H9 (cell line): ENCODE results near the gene RABL6. TPM values are rescaled to one million over a fixed set of nuclear protein-coding genes. Genes with fewer than 3 reads are reported as not detected.
A peak's percentile ranks its signal among the peaks of the same experiment; 100 is the strongest.

ENCODE experiments used
- DNase-seq: peaks from one replicate; pipeline ENCODE4 v3.0.0-alpha.2; 2017
- H2AFZ ChIP-seq: one replicate; pipeline ENCODE4 v1.6.1; 2013; ENCODE audit warnings: mild to moderate bottlenecking, low read length, control low read depth, moderate library complexity
- H2AK5ac ChIP-seq: 2 replicates; pipeline ENCODE4 v1.6.1; 2013; ENCODE audit warnings: low read length, control low read depth, mixed read lengths; ENCODE audit not compliant: insufficient read length
- H2BK120ac ChIP-seq: one replicate; pipeline ENCODE4 v1.6.1; 2013; ENCODE audit warnings: low read depth, mild to moderate bottlenecking, low read length, control low read depth, inconsistent platforms; ENCODE audit not compliant: poor library complexity, severe bottlenecking
- H2BK12ac ChIP-seq: 2 replicates; pipeline ENCODE4 v1.6.1; 2013; ENCODE audit warnings: low read length, control low read depth, mixed read lengths, low read depth; ENCODE audit not compliant: insufficient read length
- H2BK15ac ChIP-seq: 2 replicates; pipeline ENCODE4 v1.6.1; 2013; ENCODE audit warnings: low read depth, low read length, control low read depth
- H2BK20ac ChIP-seq: one replicate; pipeline ENCODE4 v1.6.1; 2013; ENCODE audit warnings: low read depth, mild to moderate bottlenecking, low read length, control low read depth, inconsistent platforms; ENCODE audit not compliant: poor library complexity, severe bottlenecking
- H2BK5ac ChIP-seq: 2 replicates; pipeline ENCODE4 v1.6.1; 2013; ENCODE audit warnings: low read length, control low read depth, mixed read lengths; ENCODE audit not compliant: insufficient read length
- H3K14ac ChIP-seq: 2 replicates; pipeline ENCODE4 v1.6.1; 2013; ENCODE audit warnings: low read length, control low read depth; ENCODE audit not compliant: insufficient read depth
- H3K18ac ChIP-seq: 2 replicates; pipeline ENCODE4 v1.6.1; 2013; ENCODE audit warnings: low read depth, mild to moderate bottlenecking, mixed read lengths, low read length, control low read depth; ENCODE audit not compliant: insufficient read length
- H3K23ac ChIP-seq: 2 replicates; pipeline ENCODE4 v1.6.1; 2013; ENCODE audit warnings: low read length, control low read depth, mixed read lengths, low read depth; ENCODE audit not compliant: insufficient read length
- H3K23me2 ChIP-seq: 2 replicates; pipeline ENCODE4 v1.6.1; 2013; ENCODE audit warnings: low read depth, mild to moderate bottlenecking, mixed read lengths, low read length, control low read depth; ENCODE audit not compliant: insufficient read length, poor library complexity, severe bottlenecking
- H3K27ac ChIP-seq: 2 replicates; pipeline ENCODE4 v1.5.1; 2013; ENCODE audit warnings: low read length, control low read depth, mixed read lengths, low read depth; ENCODE audit not compliant: insufficient read length
- H3K27me3 ChIP-seq: 2 replicates; pipeline ENCODE4 v1.6.1; 2013; ENCODE audit warnings: low read length, control low read depth, inconsistent platforms; ENCODE audit not compliant: insufficient read depth
- H3K4ac ChIP-seq: 2 replicates; pipeline ENCODE4 v1.6.1; 2013; ENCODE audit warnings: low read depth, mild to moderate bottlenecking, control low read depth, inconsistent platforms, low read length, moderate library complexity
- H3K4me1 ChIP-seq: 2 replicates; pipeline ENCODE4 v1.6.1; 2013; ENCODE audit warnings: low read length, control low read depth, inconsistent platforms; ENCODE audit not compliant: insufficient read depth
- H3K4me2 ChIP-seq: 2 replicates; pipeline ENCODE4 v1.6.1; 2013; ENCODE audit warnings: low read length, control low read depth, mixed read lengths; ENCODE audit not compliant: insufficient read length, insufficient read depth
- H3K56ac ChIP-seq: 2 replicates; pipeline ENCODE4 v1.6.1; 2013; ENCODE audit warnings: low read depth, mild to moderate bottlenecking, mixed read lengths, low read length, control low read depth; ENCODE audit not compliant: insufficient read length
- H3K79me1 ChIP-seq: 2 replicates; pipeline ENCODE4 v1.6.1; 2013; ENCODE audit warnings: low read depth, mild to moderate bottlenecking, moderate library complexity, low read length, control low read depth, inconsistent platforms; ENCODE audit not compliant: insufficient read depth, poor library complexity, severe bottlenecking
- H3K79me2 ChIP-seq: 2 replicates; pipeline ENCODE4 v1.6.1; 2013; ENCODE audit warnings: low read length, control low read depth, inconsistent platforms; ENCODE audit not compliant: insufficient read depth
- H3K9ac ChIP-seq: 2 replicates; pipeline ENCODE4 v1.6.1; 2013; ENCODE audit warnings: low read length, control low read depth, mixed read lengths; ENCODE audit not compliant: insufficient read length; ENCODE audit errors: extremely low read depth
- H3K9me3 ChIP-seq: one replicate; pipeline ENCODE4 v1.6.1; 2013; ENCODE audit warnings: low read depth, low read length, inconsistent platforms; ENCODE audit not compliant: control insufficient read depth
- H3T11ph ChIP-seq: one replicate; pipeline ENCODE4 v1.6.1; 2013; ENCODE audit warnings: mild to moderate bottlenecking, low read length, control low read depth, inconsistent platforms
- H4K20me1 ChIP-seq: one replicate; pipeline ENCODE4 v1.6.1; 2013; ENCODE audit not compliant: control insufficient read depth, insufficient read length, insufficient read depth
- H4K5ac ChIP-seq: 2 replicates; pipeline ENCODE4 v1.6.1; 2013; ENCODE audit warnings: low read depth, mild to moderate bottlenecking, mixed read lengths, low read length, control low read depth; ENCODE audit not compliant: insufficient read length
- H4K8ac ChIP-seq: replicated peaks from 2 replicates; pipeline ENCODE4 v1.6.1; 2013; ENCODE audit warnings: low read length, control low read depth, mixed read lengths, low read depth; ENCODE audit not compliant: insufficient read length
- H4K91ac ChIP-seq: 2 replicates; pipeline ENCODE4 v1.6.1; 2013; ENCODE audit warnings: low read depth, mild to moderate bottlenecking, moderate library complexity, mixed read lengths, low read length, control low read depth; ENCODE audit not compliant: insufficient read length
- H3K27ac Mint-ChIP-seq, 3 experiments: 2 replicates in 2 of 3; 3 replicates in 1 of 3; pipeline ENCODE4 v1.8.0; 2020 to 2021; ENCODE audit warnings: mixed read lengths in 3 of 3, mild to moderate bottlenecking in 1 of 3, moderate library complexity in 1 of 3
- H3K27me3 Mint-ChIP-seq: 2 replicates; pipeline ENCODE4 v1.8.0; 2021; ENCODE audit warnings: low read depth, mild to moderate bottlenecking, moderate library complexity, mixed read lengths
- H3K36me3 Mint-ChIP-seq, 3 experiments: 2 replicates in 2 of 3; 3 replicates in 1 of 3; pipeline ENCODE4 v1.8.0; 2020 to 2021; ENCODE audit warnings: low read depth in 3 of 3, mixed read lengths in 3 of 3; ENCODE audit not compliant: insufficient read depth in 1 of 3
- H3K4me1 Mint-ChIP-seq, 2 experiments: 2 replicates each; pipeline ENCODE4 v1.8.0; 2020; ENCODE audit warnings: mixed read lengths in 2 of 2
- H3K4me3 Mint-ChIP-seq, 2 experiments: 2 replicates in 1 of 2; 3 replicates in 1 of 2; pipeline ENCODE4 v1.8.0; 2020 to 2021; ENCODE audit warnings: mild to moderate bottlenecking in 2 of 2, mixed read lengths in 2 of 2, moderate library complexity in 1 of 2
- H3K9me3 Mint-ChIP-seq, 2 experiments: 2 replicates in 1 of 2; 3 replicates in 1 of 2; pipeline ENCODE4 v1.8.0; 2020; ENCODE audit warnings: mild to moderate bottlenecking in 2 of 2, mixed read lengths in 2 of 2, moderate library complexity in 1 of 2
- WGBS: extraction: QIAGEN DNeasy Blood & Tissue Kit; methylation state at CpG from one replicate; pipeline ENCODE4 v1.1.7; 2013; ENCODE audit warnings: missing lambda C conversion rate, low lambda C conversion rate, mixed read lengths; ENCODE audit not compliant: insufficient read length; ENCODE audit errors: extremely low coverage; 5-methylcytosine and 5-hydroxymethylcytosine counted together
- total RNA-seq: library from RNA; stranded (reverse); gene quantifications from 2 replicates; pipeline ENCODE4 v1.2.1, GENCODE V29; 2021
- TF ChIP-seq, protein P1 (sequence below): fragments of 200-600 bp; sonication (generic); conservative IDR thresholded peaks from 3 replicates; pipeline ENCODE4 v1.8.0; 2021; ENCODE audit warnings: antibody characterized with exemption, mild to moderate bottlenecking

Gene RABL6
- total RNA-seq, 1 experiment from 2014 or later = 108 TPM

DNA sequence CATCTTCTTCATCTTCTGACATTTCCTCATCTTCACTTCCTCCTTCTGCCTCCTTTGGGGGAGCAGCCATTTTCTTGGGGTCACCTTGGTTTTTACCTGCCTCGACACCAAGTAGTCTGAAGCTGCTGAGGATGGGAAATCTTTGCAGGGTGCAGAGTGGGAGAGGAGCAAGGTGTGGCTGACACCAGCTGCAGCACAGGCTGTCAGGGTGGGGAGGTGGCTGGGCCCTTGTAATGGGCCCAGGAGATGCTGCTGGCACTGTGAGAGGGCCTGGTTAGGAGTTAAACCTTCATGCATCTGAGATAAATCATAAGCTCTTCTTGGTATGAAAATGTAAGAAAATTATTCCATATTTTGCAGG lies 7.7 kb downstream of the RABL6 start:
- Histone ChIP-seq H2AFZ (no peak overlapping the region), H3K27me3 (no peaks in the 10 kb centered on the region), H3K23me2 (no peaks in the 10 kb centered on the region), H3K4ac (no peak overlapping the region), H4K91ac (no peak overlapping the region), H3K23ac (no peak overlapping the region), H4K8ac (no peak overlapping the region), H3K18ac (no peak overlapping the region), H3K79me1 (peaks cover 5% of the 10 kb centered on the region), H2BK12ac (no peak overlapping the region), H3K14ac (no peak overlapping the region), H4K20me1 (no peaks in the 10 kb centered on the region), H3T11ph (no peak overlapping the region), H2AK5ac (no peak overlapping the region), H3K9ac (no peak overlapping the region), H2BK15ac (no peak overlapping the region), H3K4me1 (no peaks in the 10 kb centered on the region), H3K4me2 (no peak overlapping the region), H3K9me3 (no peaks in the 10 kb centered on the region), H3K27ac (no peak overlapping the region), H2BK120ac (no peak overlapping the region), H2BK20ac (no peak overlapping the region), H3K79me2 (no peaks in the 10 kb centered on the region; the same call in 1 of the 2 replicates), H4K5ac (no peak overlapping the region), H3K56ac (no peak overlapping the region), H2BK5ac (no peak overlapping the region)
- WGBS = no CpG with 5 or more reads among the region's 1 CpG
- Mint-ChIP-seq H3K36me3 (peaks cover 33 to 68% (median 60%) of the 10 kb centered on the region in 3 experiments), H3K4me3 (no peak overlapping the region), H3K27me3 (no peaks in the 10 kb centered on the region), H3K4me1 (peaks cover 0 to 3% of the 10 kb centered on the region in 2 experiments; a peak in 2 of 4 replicates), H3K27ac (peak overlapping the region in 1 of 3 experiments; percentile 33; a peak in 1 of 7 replicates), H3K9me3 (no peaks in the 10 kb centered on the region; a peak in 1 of 5 replicates)
- no peak for DNase-seq
- TF ChIP-seq, protein P1, sequence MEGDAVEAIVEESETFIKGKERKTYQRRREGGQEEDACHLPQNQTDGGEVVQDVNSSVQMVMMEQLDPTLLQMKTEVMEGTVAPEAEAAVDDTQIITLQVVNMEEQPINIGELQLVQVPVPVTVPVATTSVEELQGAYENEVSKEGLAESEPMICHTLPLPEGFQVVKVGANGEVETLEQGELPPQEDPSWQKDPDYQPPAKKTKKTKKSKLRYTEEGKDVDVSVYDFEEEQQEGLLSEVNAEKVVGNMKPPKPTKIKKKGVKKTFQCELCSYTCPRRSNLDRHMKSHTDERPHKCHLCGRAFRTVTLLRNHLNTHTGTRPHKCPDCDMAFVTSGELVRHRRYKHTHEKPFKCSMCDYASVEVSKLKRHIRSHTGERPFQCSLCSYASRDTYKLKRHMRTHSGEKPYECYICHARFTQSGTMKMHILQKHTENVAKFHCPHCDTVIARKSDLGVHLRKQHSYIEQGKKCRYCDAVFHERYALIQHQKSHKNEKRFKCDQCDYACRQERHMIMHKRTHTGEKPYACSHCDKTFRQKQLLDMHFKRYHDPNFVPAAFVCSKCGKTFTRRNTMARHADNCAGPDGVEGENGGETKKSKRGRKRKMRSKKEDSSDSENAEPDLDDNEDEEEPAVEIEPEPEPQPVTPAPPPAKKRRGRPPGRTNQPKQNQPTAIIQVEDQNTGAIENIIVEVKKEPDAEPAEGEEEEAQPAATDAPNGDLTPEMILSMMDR = no peak
